ENCODE results near the gene RTN4RL2. TPM values are rescaled to one million over a fixed set of nuclear protein-coding genes. Genes with fewer than 3 reads are reported as not detected.

RTN4RL2 gene
- total and polyA plus RNA-seq, 2 donors (not counting 3 experiments of a cell fraction or from before 2014, with no cell fraction given) = 0.35 to 1.3 TPM

DNA sequence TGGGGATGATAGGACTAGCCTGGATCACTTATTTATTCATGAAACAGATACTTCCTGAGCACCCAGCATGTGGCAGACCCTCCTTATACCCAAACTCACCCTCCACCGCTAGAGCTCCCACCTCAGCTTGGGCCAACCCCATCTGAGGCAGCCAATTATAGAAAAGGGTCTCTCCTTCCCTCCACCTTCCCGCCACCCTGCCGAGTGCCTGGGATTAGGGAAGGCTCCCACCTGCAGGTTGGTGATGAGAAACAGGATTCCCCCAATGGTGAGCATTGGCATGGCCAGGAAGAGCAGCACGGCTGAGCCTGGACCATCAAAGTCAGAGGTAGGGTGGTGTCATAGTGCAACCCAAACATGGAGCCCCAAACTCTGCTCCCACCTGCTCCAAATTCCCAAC lies 39.3 kb upstream of the RTN4RL2 start:
- DNase-seq (ENCODE audit: low read depth, low spot score) (no peak), FAIRE-seq (no peak)
- no peak overlapping the region for H3K27ac ChIP-seq (ENCODE audit: insufficient read depth, low read depth, low read length)
- dilution Hi-C loops (cut with MboI; ENCODE audit: extremely low pct_ligation_motif_present, low sequenced_read_pairs) = no loop called here
- H3K27me3 ChIP-seq (ENCODE audit: control insufficient read depth in 2 of 2, insufficient read depth in 2 of 2, low read length in 2 of 2) = no peaks in the 10 kb centered on the region
- POLR2A ChIA-PET = no interaction called here
- H3K9ac ChIP-seq (replicated peaks; ENCODE audit: extremely low read depth, insufficient read depth, low read length) = no peak overlapping the region
- H3K36me3 ChIP-seq (ENCODE audit: control insufficient read depth in 2 of 2, extremely low read depth in 1 of 2, insufficient read depth in 2 of 2, low read length in 2 of 2) = peaks cover 6 to 9% of the 10 kb centered on the region in 2 experiments
- no peak overlapping the region for H2AFZ ChIP-seq (ENCODE audit: low read depth, low read length)
- H3K4me3 ChIP-seq (replicated peaks in 1 of 3; ENCODE audit: insufficient read depth in 1 of 3, low read depth in 1 of 3, low read length in 3 of 3) = no peak overlapping the region
- H3K4me2 ChIP-seq (ENCODE audit: insufficient read depth, low read length) = no peak overlapping the region
- CTCF ChIA-PET = no interaction called here
- H3K79me2 ChIP-seq (ENCODE audit: control insufficient read depth, insufficient read depth, low read length) = peaks cover 14% of the 10 kb centered on the region
- TF ChIP-seq POLR2AphosphoS5 (IDR thresholded peaks at IDR 0.05; ENCODE audit: insufficient read depth, low read depth, low read length) = no peak
- TF ChIP-seq, protein P1, sequence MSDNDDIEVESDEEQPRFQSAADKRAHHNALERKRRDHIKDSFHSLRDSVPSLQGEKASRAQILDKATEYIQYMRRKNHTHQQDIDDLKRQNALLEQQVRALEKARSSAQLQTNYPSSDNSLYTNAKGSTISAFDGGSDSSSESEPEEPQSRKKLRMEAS (IDR thresholded peaks at IDR 0.05; ENCODE audit: insufficient read depth, insufficient read length) = no peak
- no peak for TF ChIP-seq POLR2A (IDR thresholded peaks at IDR 0.05; ENCODE audit: low read depth, low read length)
- no peak for TF ChIP-seq FOS (IDR thresholded peaks at IDR 0.05; ENCODE audit: borderline replicate concordance, insufficient read depth, low read length)
- TF ChIP-seq MYC (IDR thresholded peaks at IDR 0.05; ENCODE audit: low read depth, low read length) = no peak
- no peak for TF ChIP-seq EZH2 (IDR thresholded peaks at IDR 0.05; ENCODE audit: borderline replicate concordance, low read depth, low read length, severe bottlenecking)
- TF ChIP-seq GATA2 (IDR thresholded peaks at IDR 0.05; ENCODE audit: insufficient read depth, insufficient read length, low read depth, low read length) = no peak
- TF ChIP-seq JUN (IDR thresholded peaks at IDR 0.05; ENCODE audit: borderline replicate concordance, insufficient read depth, insufficient read length, low read depth) = no peak
- TF ChIP-seq, protein P2, sequence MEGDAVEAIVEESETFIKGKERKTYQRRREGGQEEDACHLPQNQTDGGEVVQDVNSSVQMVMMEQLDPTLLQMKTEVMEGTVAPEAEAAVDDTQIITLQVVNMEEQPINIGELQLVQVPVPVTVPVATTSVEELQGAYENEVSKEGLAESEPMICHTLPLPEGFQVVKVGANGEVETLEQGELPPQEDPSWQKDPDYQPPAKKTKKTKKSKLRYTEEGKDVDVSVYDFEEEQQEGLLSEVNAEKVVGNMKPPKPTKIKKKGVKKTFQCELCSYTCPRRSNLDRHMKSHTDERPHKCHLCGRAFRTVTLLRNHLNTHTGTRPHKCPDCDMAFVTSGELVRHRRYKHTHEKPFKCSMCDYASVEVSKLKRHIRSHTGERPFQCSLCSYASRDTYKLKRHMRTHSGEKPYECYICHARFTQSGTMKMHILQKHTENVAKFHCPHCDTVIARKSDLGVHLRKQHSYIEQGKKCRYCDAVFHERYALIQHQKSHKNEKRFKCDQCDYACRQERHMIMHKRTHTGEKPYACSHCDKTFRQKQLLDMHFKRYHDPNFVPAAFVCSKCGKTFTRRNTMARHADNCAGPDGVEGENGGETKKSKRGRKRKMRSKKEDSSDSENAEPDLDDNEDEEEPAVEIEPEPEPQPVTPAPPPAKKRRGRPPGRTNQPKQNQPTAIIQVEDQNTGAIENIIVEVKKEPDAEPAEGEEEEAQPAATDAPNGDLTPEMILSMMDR (IDR thresholded peaks at IDR 0.05; ENCODE audit: extremely low read depth in 1 of 2, insufficient read depth in 1 of 2, low read depth in 1 of 2, low read length in 2 of 2) = no peak
- H4K20me1 ChIP-seq (replicated peaks; ENCODE audit: control insufficient read depth, extremely low read depth, insufficient read depth, low read length) = no peaks in the 10 kb centered on the region
- BruUV-seq (replicated peaks) = no TSS peak
- intact Hi-C loops (cut with micrococcal nuclease) = loop anchor here (10.0 kb wide), 1 partner anchor 584 kb away; no protein-coding TSS in a partner anchor
- peaks cover 32% of the 10 kb centered on the region for H3K4me1 ChIP-seq (ENCODE audit: control insufficient read depth, extremely low read depth, insufficient read depth, low read length)
- H3K9me3 ChIP-seq (replicated peaks; ENCODE audit: control insufficient read depth, insufficient read depth, low read length) = no peaks in the 10 kb centered on the region
- H3K9me1 ChIP-seq (replicated peaks; ENCODE audit: control insufficient read depth, extremely low read depth, insufficient read depth, low read length) = no peaks in the 10 kb centered on the region

Data from endothelial cell of umbilical vein (primary cell).